ENCODE results near the gene CHN1.

Gene CHN1

DNA sequence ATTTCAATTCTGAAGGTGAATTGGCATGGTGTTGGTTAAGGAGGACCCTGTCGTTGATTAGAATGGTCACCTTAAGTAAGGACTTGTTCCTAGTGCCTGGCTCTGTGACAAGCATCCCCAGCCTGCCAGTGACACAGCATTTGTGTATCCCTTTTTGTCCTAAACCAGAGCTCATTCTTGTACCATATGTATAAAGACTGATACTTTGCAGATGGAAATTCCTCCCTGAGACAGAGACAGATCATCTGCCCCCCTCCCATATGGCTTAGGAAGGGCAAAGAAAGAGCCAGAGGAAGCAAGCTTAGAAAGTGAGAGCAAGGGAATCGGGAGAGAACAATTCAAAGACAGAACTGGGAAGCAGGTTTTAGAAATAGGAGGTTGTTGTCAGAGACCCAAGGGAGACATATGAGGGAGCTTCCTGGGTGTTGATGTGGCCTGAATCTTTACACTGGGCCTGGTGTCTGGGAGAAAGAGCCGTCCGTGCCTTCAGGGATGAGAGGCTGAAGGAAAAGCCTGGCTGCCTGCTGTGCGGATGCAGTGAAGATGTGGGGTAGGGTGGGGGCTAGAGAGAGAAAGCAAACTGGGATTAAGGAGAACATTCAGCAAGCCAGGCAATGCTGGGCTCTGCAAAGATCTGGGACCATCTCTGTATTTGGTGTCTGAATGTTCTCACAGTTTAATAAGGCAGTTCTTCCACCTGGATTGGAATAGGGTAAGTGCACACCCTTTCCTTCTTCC, 227.7 kb downstream of the CHN1 start:
- H3K9me3 Mint-ChIP-seq, result no peaks in the 10 kb centered on the region
- CTCF ChIA-PET, result interaction anchor here (1.0 to 5.5 kb wide), 6 partner anchors 14 to 383 kb away, joined by 3 to 38 read pairs (median 5); no protein-coding TSS in a partner anchor

DNA sequence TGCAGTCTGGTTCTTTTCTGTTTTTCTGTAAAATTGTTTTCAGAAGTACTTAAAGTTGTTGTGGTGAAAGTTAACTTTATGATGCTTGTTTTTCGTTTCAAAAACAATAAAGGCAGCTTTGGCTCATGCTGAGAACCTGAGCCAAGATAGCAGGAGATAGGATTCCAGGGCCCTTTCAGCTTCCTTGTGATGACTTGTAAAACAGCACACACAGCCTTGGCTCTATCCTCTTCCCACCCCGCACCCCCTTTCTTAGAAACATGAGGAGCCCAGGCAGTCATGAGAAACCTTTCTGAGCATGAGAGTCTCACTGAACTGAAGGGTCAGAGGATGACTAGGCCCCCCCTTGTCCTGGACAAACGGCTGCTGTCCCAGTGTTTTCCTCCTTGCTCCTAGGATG, 228.5 kb downstream of the CHN1 start:
- no peak overlapping the region for H3K27ac Mint-ChIP-seq

More for the DNA sequence above, 227.7 kb downstream of the CHN1 start:
- Mint-ChIP-seq H3K4me1 (peaks cover 52% of the 10 kb centered on the region), H3K36me3 (no peaks in the 10 kb centered on the region), H3K27me3 (peaks cover 25% of the 10 kb centered on the region), H3K27ac (peak overlapping the region; percentile 86), H3K4me3 (peak overlapping the region; percentile 11)
- DNase-seq, result no peak

DNA sequence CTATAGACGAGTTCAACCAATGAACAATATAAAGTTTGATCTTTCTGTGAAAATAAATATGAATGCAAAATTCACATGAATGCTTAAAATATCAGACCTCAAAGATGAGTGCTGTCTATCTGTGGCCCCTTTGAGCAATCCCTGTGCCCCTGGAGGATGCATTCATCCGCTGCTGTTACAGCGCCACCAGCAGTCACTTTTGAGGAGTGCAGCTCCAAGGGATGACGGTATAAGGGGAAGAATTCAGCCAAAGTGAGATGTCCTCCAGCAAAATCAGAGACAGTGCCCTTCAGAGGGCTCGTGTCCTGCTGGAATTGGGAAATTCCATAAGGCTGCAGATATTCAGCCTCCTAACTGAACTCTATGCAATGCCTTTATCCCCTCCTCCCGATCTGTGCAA, 229.0 kb downstream of the CHN1 start:
- H3K9me3 Mint-ChIP-seq, result no peaks in the 10 kb centered on the region
- H3K27me3 Mint-ChIP-seq, result peaks cover 26% of the 10 kb centered on the region
- H3K4me1 Mint-ChIP-seq, result peaks cover 56% of the 10 kb centered on the region
- CTCF ChIA-PET, result interaction anchor here (0.7 to 5.5 kb wide), 11 partner anchors 11 to 254 kb away, joined by 3 to 38 read pairs (median 5); no protein-coding TSS in a partner anchor
- DNase-seq, result no peak
- H3K4me3 Mint-ChIP-seq, result no peak overlapping the region
- H3K27ac Mint-ChIP-seq, result no peak overlapping the region
- H3K36me3 Mint-ChIP-seq, result no peaks in the 10 kb centered on the region

More for the DNA sequence above, 228.5 kb downstream of the CHN1 start:
- H3K36me3 Mint-ChIP-seq, result no peaks in the 10 kb centered on the region
- peaks cover 56% of the 10 kb centered on the region for H3K4me1 Mint-ChIP-seq
- CTCF ChIA-PET, result interaction anchor here (0.7 to 5.5 kb wide), 10 partner anchors 11 to 253 kb away, joined by 3 to 38 read pairs (median 5); no protein-coding TSS in a partner anchor
- no peak for DNase-seq
- H3K4me3 Mint-ChIP-seq, result no peak overlapping the region
- no peaks in the 10 kb centered on the region for H3K9me3 Mint-ChIP-seq
- H3K27me3 Mint-ChIP-seq, result peaks cover 29% of the 10 kb centered on the region

DNA sequence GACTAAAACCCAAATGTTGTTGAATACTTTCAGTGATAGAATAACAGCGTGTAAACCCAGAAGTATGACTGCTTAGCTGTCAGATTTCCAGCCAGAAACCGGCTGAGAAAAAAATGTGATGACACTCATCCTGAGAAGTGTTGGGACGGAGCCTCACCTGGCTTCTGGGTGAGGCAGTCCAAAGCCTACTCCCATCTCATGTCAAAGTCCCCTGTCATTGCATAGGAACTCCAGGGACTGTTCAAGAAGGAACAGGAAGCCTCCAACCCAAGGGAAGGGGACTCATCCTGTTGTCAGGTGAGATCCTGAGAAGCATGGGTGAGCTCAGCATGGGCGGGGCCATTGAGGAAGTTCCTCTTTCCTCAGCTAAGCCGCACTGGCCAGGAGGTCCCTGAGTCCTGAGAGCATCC, 229.6 kb downstream of the CHN1 start:
- Mint-ChIP-seq H3K36me3 (no peaks in the 10 kb centered on the region), H3K4me3 (no peak overlapping the region), H3K9me3 (no peaks in the 10 kb centered on the region), H3K27me3 (peaks cover 26% of the 10 kb centered on the region), H3K4me1 (peaks cover 56% of the 10 kb centered on the region), H3K27ac (no peak overlapping the region)
- CTCF ChIA-PET, result interaction anchor here (0.7 to 5.5 kb wide), 14 partner anchors 11 to 208 kb away, joined by 3 to 38 read pairs (median 4); no protein-coding TSS in a partner anchor
- DNase-seq, result peak; percentile 30

DNA sequence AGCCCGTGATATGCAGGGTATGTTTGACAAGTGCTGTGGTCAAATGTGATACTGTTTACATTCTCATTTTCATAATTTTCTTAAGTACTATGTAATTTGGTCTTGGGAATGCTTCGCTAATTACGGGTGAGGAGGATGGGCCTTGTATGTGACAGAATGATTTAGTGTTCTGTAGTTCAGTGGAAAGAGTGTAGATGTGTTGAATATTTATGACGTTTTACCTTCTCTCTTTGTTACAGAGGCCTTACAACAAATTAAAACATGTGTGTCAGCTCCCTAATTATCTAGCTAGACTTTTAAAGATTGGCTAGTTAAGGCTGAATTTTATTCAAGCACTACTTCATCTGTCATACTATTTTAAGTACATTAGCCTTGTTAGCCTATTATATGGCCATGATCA, 230.3 kb downstream of the CHN1 start:
- CTCF ChIA-PET, result interaction anchor here (0.8 to 5.5 kb wide), 8 partner anchors 10 to 209 kb away, joined by 3 to 38 read pairs (median 4); no protein-coding TSS in a partner anchor
- no peak for DNase-seq
- H3K27ac Mint-ChIP-seq, result no peak overlapping the region
- no peaks in the 10 kb centered on the region for H3K36me3 Mint-ChIP-seq
- H3K4me1 Mint-ChIP-seq, result peaks cover 53% of the 10 kb centered on the region
- no peaks in the 10 kb centered on the region for H3K9me3 Mint-ChIP-seq
- H3K4me3 Mint-ChIP-seq, result no peak overlapping the region
- peaks cover 26% of the 10 kb centered on the region for H3K27me3 Mint-ChIP-seq

DNA sequence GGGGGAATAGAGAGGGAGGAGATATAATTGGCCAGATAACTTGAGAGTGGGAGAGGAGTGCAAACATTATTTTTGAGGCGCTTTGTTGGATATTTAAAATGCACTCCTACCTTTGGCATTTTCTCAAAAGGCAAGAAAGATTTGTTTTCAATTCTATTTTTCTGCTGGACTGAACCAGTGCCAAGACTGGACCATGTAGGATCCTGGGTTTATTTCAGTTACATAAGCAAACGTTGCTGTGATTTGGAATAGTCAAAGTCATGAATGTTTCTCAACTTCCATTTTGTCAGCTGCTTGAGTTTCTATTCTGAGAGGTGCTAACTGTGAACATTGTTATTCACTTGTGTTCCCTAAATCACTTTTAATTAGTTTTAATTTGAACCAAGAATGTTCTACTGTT, 232.0 kb downstream of the CHN1 start:
- no peak for DNase-seq
- Mint-ChIP-seq H3K4me1 (peaks cover 39% of the 10 kb centered on the region), H3K36me3 (no peaks in the 10 kb centered on the region), H3K27ac (no peak overlapping the region), H3K4me3 (no peak overlapping the region), H3K9me3 (no peaks in the 10 kb centered on the region), H3K27me3 (peaks cover 37% of the 10 kb centered on the region)
- CTCF ChIA-PET, result interaction anchor here (0.9 to 5.5 kb wide), 6 partner anchors 11 to 218 kb away, joined by 3 to 56 read pairs (median 40); no protein-coding TSS in a partner anchor

DNA sequence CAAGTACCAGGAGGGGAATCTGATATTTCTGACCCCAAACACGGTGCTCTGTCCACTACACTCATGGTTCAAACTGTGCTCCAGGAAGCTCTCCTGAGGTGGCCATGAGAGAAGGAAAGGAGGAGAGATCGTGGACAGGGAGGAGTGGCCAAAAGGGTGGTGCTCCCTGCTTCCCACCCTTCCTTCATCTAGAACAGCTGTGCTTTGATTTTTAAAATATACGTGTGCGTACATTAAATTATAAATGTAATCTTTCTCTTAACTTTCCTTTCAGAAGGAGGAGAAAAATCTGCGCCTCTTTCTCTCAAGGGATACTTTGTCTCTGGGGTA, 232.7 kb downstream of the CHN1 start:
- Mint-ChIP-seq H3K36me3 (no peaks in the 10 kb centered on the region), H3K27me3 (peaks cover 37% of the 10 kb centered on the region), H3K9me3 (no peaks in the 10 kb centered on the region), H3K4me1 (peaks cover 31% of the 10 kb centered on the region), H3K4me3 (no peak overlapping the region), H3K27ac (no peak overlapping the region)
- CTCF ChIA-PET, result interaction anchor here (0.8 to 4.6 kb wide), 12 partner anchors 10 to 333 kb away, joined by 3 to 56 read pairs (median 6); no protein-coding TSS in a partner anchor
- no peak for DNase-seq

DNA sequence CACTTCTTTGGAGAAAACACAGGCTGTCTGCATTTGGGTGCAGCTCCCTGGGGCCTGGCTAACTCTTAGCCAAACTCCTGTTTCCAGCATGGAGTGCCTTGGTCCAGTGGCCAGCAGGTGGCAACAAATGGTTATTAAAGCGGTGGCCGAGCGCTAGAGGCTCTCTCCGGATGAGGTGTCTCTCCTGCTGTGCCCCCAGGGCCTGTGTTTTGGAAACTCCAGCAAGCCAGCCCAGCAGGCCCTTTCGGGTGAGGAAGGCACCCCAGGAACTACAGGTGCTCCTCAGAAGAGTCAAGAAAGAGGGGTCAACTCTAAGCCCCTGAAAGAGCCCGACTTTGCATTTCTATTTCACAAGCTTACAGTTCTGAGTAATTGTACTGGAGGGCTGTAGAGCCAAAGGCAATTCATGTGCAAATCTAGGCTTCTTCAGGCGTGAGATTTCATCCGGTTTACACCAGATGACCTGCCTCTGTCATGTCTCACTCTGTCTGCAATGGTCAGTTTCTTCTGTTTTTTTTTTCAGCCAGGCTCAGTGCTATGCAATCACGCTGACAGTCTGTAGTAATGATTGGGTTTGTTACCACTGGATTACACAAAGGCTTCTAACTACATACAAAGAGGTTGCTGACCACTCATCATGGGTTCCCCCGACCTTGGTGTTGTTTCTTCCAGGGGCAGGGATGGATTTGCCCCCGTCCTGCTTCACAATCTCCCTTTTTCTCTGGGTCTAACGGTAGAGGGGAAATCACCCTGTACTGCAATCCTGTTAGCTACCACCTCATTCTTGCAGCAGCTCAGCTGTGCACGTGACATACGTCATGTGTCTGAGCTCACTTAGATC, 233.3 kb downstream of the CHN1 start:
- Mint-ChIP-seq H3K4me1 (peaks cover 25% of the 10 kb centered on the region), H3K4me3 (no peak overlapping the region), H3K27me3 (peaks cover 41% of the 10 kb centered on the region), H3K36me3 (no peaks in the 10 kb centered on the region), H3K27ac (no peak overlapping the region), H3K9me3 (no peaks in the 10 kb centered on the region)
- peak; percentile 65 for DNase-seq
- CTCF ChIA-PET, result interaction anchor here (0.7 to 4.6 kb wide), 25 partner anchors 10 to 334 kb away, joined by 3 to 56 read pairs (median 4); partner anchors contain the start of gene CHN1

DNA sequence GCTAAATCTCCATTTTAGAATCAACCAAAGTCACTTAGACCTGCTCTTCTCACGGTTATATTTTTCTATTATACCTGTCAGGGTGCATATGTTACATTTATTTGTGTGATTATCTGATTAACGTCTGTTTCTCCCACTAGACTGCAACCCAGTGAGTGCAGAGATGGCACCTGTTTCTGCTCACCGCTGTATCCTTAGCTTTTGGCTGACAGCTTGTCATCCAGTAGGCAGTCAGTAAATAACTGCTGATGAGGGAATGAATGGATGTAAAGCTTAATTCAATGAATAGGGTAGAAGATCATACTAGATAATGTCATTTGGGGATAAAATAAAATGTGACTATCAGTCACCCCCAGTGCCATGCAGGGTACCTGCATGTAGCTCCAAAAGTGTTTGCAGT, 234.0 kb downstream of the CHN1 start:
- CTCF ChIA-PET, result interaction anchor here (0.7 to 4.6 kb wide), 23 partner anchors 9 to 333 kb away, joined by 3 to 56 read pairs (median 4); partner anchors contain the start of gene CHN1
- Mint-ChIP-seq H3K9me3 (no peaks in the 10 kb centered on the region), H3K4me3 (no peak overlapping the region), H3K36me3 (no peaks in the 10 kb centered on the region), H3K4me1 (peaks cover 18% of the 10 kb centered on the region), H3K27me3 (peaks cover 42% of the 10 kb centered on the region), H3K27ac (no peak overlapping the region)
- no peak for DNase-seq

DNA sequence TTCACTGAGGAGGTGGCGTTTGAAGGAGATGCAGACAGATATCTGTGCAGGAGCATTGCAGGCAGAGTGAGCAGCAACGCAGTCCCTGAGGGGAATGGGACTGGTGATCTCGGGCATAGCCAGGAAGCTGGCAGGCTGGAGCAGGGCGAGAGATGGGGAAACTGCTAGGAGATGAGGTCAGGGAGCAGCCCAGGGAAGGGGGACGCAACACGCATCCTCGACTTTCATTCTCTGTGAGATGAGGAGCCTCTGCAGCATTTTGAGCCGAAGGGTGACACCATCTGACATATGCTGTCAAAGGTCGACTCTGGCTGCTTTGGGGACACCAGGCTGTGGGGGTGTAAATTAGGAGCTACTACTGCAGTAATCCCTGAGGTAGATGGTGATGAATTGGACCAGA, 236.6 kb downstream of the CHN1 start:
- Mint-ChIP-seq H3K27me3 (peaks cover 51% of the 10 kb centered on the region), H3K9me3 (no peaks in the 10 kb centered on the region), H3K27ac (no peak overlapping the region), H3K36me3 (no peaks in the 10 kb centered on the region), H3K4me3 (no peak overlapping the region), H3K4me1 (peaks cover 6% of the 10 kb centered on the region)
- CTCF ChIA-PET, result interaction anchor here (1.0 kb wide), 1 partner anchor 69 kb away, joined by 3 read pairs; no protein-coding TSS in a partner anchor
- DNase-seq, result no peak

DNA sequence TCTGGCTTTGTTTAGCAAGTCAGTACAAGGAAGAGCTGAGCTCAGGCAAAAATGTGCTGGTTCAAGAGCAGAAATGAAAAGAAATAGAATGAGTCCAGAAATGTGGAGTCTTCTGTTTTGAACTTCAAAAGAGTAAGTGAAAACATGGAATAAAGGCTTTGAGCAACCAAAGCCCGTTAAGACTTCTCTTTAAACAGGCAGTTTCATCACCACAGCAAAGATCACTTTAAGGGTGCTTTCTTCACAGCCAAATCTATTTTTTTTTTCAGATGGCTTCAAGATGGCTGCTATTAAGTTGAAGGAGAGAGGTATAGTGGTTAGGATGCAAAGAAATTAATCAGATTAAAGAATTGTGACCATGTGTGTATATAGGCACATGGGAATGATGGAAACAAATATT, 238.9 kb downstream of the CHN1 start:
- DNase-seq, result no peak
- no peak overlapping the region for H3K4me3 Mint-ChIP-seq
- peaks cover 35% of the 10 kb centered on the region for H3K27me3 Mint-ChIP-seq
- H3K36me3 Mint-ChIP-seq, result no peaks in the 10 kb centered on the region
- no peaks in the 10 kb centered on the region for H3K9me3 Mint-ChIP-seq
- H3K4me1 Mint-ChIP-seq, result peaks cover 15% of the 10 kb centered on the region
- CTCF ChIA-PET, result interaction anchor here (0.6 to 3.9 kb wide), 3 partner anchors 17 to 303 kb away, joined by 3 to 17 read pairs (median 4); no protein-coding TSS in a partner anchor
- no peak overlapping the region for H3K27ac Mint-ChIP-seq

DNA sequence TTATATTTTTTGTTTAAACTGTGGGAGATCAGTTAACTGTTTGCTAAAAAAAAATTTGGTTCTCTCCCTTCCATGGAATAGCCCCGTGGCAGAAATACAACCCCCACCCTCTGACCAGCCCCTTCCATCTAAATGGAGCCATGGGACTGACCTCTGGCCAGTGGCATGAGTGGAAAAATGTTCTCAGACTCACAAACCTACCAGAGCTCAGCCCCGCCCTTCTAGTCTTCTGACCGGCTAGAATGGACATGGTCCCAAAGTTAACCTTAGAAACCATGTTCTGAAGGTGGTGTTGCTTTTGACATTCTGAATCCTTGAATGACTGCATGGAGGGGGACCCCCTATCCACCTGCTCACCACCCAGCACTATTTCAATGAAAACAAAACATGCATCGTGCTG, 239.6 kb downstream of the CHN1 start:
- DNase-seq, result no peak
- Mint-ChIP-seq H3K27ac (no peak overlapping the region), H3K36me3 (no peaks in the 10 kb centered on the region), H3K4me1 (peaks cover 18% of the 10 kb centered on the region), H3K4me3 (no peak overlapping the region), H3K27me3 (peaks cover 35% of the 10 kb centered on the region), H3K9me3 (no peaks in the 10 kb centered on the region)
- CTCF ChIA-PET, result interaction anchor here (0.6 to 3.9 kb wide), 3 partner anchors 9 to 67 kb away, joined by 4 to 17 read pairs (median 6); no protein-coding TSS in a partner anchor

DNA sequence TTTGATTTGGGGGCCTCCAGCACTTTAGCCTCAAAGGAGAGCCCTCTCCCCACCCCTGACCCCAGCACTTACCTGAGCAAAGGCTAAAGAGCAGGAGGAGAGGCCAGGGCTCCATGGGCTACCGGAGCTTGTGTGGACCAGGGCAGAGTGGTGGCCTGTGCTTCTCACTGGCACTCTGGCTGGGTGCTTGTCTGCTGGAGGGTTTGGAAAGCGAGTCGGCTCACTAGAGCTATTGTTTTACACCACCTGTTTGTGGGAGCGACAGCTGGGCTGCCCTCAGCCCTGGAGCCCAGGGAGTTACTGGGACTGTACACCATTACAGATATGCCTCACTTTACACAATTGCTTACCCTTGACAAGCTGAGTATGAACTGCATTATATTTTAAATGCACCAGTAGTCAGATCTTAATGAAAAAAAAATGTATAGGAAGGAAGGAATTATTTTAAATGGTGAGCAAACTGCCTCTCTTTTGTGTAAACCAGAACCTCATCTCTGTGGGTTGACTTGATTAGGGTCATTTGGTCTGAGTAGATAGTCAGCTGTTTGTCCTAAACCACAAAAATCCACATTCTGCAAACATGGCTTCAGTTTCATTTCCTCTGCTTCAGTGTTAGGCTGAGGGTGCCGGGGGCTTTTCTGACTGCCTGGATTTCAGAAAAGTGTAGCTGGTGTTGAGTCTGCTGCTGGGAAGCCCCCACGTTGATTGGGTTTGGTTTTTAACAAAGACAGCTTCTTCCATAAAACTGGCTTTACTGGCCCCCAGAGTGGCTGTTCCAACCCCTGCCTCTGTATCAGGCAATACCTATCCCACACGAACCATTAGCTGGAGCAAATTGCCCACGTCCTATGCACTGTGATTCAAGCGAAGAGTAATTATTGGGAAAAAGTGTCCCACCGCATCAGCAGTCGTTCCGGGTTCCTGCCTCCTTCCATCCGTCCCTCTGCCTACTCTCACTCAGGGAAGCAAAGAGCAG, 240.6 kb downstream of the CHN1 start, which contains the start of gene CHRNA1:
CHRNA1 (minus strand) TSS at position 193 of the 976 bp plus-strand sequence; CDS start at position 115, 78 bp downstream.
- no peak for DNase-seq
- H3K9me3 Mint-ChIP-seq, result no peaks in the 10 kb centered on the region
- no peak within 1 kb of the TSS for H3K27ac Mint-ChIP-seq

More for the DNA sequence above, 240.6 kb downstream of the CHN1 start, which contains the start of gene CHRNA1:
- H3K4me1 Mint-ChIP-seq, result peaks cover 18% of the 10 kb centered on the region
- CTCF ChIA-PET, result interaction anchor here (0.7 to 3.9 kb wide), 6 partner anchors 8 to 66 kb away, joined by 3 to 25 read pairs (median 8); no protein-coding TSS in a partner anchor
- H3K36me3 Mint-ChIP-seq, result no peaks in the 10 kb centered on the region
- H3K27me3 Mint-ChIP-seq, result peaks cover 33% of the 10 kb centered on the region
- H3K4me3 Mint-ChIP-seq, result no peak within 1 kb of the TSS

Data from activated naive CD4-positive, alpha-beta T cell treated with anti-CD3 and anti-CD28 coated beads, Interleukin-2, amount 10 ng/mL, durations not matched to agents 7 days and 5 days (primary cell).